ENCODE results near the gene COX7A2L.
"Not testable (repeated sequence)": the region's sequence is repeated elsewhere in the genome, so short reads cannot be mapped to it uniquely, and the experiment has no call there.

COX7A2L gene

GRCh38 chr2:42346856-42347255 is 14.2 kb downstream of the COX7A2L start:
- H3K9me3 ChIP-seq (ENCODE audit: control extremely low read depth in 1 of 5, control insufficient read depth in 4 of 5, insufficient read depth in 2 of 5, low read depth in 1 of 5, low read length in 4 of 5); H3K27ac ChIP-seq (ENCODE audit: insufficient read depth in 1 of 2, low read depth in 1 of 2, low read length in 2 of 2, poor library complexity in 1 of 2, severe bottlenecking in 2 of 2); H3K27me3 ChIP-seq (replicated peaks in 2 of 5; ENCODE audit: control insufficient read depth in 4 of 5, insufficient read depth in 5 of 5, low read length in 4 of 5); H3K4me3 ChIP-seq (ENCODE audit: control insufficient read depth in 1 of 7, extremely low read depth in 1 of 7, insufficient read depth in 4 of 7, low read depth in 2 of 7, low read length in 6 of 7); POLR2A ChIA-PET; H3K4me1 ChIP-seq (ENCODE audit: control extremely low read depth in 1 of 4, control insufficient read depth in 4 of 4, insufficient read depth in 4 of 4, low read length in 3 of 4); DNase-seq: not testable (repeated sequence)
- H3K36me3 ChIP-seq (ENCODE audit: control insufficient read depth in 4 of 4, insufficient read depth in 4 of 4, low read length in 3 of 4) = peaks cover 13 to 56% (median 35%) of the 10 kb centered on the region in 4 experiments
- WGBS (ENCODE audit: insufficient coverage) = 93% methylated on average over 3 of the region's 6 CpGs
- CTCF ChIA-PET = interaction anchor here (1.1 to 1.5 kb wide), 2 partner anchors 18 to 252 kb away, joined by 3 to 7 read pairs; no protein-coding TSS in a partner anchor

- no peaks in the 10 kb centered on the region for H3K4me1 ChIP-seq (ENCODE audit: control extremely low read depth in 1 of 4, control insufficient read depth in 4 of 4, insufficient read depth in 4 of 4, low read length in 3 of 4)
- no peak overlapping the region for H3K4me3 ChIP-seq (ENCODE audit: control insufficient read depth in 1 of 7, extremely low read depth in 1 of 7, insufficient read depth in 4 of 7, low read depth in 2 of 7, low read length in 6 of 7)
- H3K36me3 ChIP-seq (ENCODE audit: control insufficient read depth in 4 of 4, insufficient read depth in 4 of 4, low read length in 3 of 4) = peaks cover 7 to 52% (median 30%) of the 10 kb centered on the region in 4 experiments
- no peaks in the 10 kb centered on the region for H3K9me3 ChIP-seq (ENCODE audit: control extremely low read depth in 1 of 5, control insufficient read depth in 4 of 5, insufficient read depth in 2 of 5, low read depth in 1 of 5, low read length in 4 of 5)
- ChIA-PET CTCF (interaction anchor here (1.1 to 1.5 kb wide), 2 partner anchors 17 to 251 kb away, joined by 3 to 7 read pairs; no protein-coding TSS in a partner anchor), POLR2A (no interaction called here)
- DNase-seq = no peak
- 98% methylated on average over 4 of the region's 4 CpGs for WGBS (ENCODE audit: insufficient coverage)
- no peaks in the 10 kb centered on the region for H3K27me3 ChIP-seq (replicated peaks in 2 of 5; ENCODE audit: control insufficient read depth in 4 of 5, insufficient read depth in 5 of 5, low read length in 4 of 5)
- H3K27ac ChIP-seq (ENCODE audit: insufficient read depth in 1 of 2, low read depth in 1 of 2, low read length in 2 of 2, poor library complexity in 1 of 2, severe bottlenecking in 2 of 2) = no peak overlapping the region
These were observed 15.0 kb downstream of the COX7A2L start for GRCh38 chr2:42345986-42346385.

GRCh38 chr2:42342795-42343241 is 18.2 kb downstream of the COX7A2L start:
- WGBS (ENCODE audit: insufficient coverage) = 95% methylated on average over 10 of the region's 11 CpGs
- peaks cover 0 to 2% (median 0%) of the 10 kb centered on the region in 5 experiments for H3K9me3 ChIP-seq (ENCODE audit: control extremely low read depth in 1 of 5, control insufficient read depth in 4 of 5, insufficient read depth in 2 of 5, low read depth in 1 of 5, low read length in 4 of 5)
- peaks cover 3 to 50% (median 27%) of the 10 kb centered on the region in 4 experiments for H3K36me3 ChIP-seq (ENCODE audit: control insufficient read depth in 4 of 4, insufficient read depth in 4 of 4, low read length in 3 of 4)
- CTCF ChIA-PET = interaction anchor here (0.6 to 1.7 kb wide), 5 partner anchors 9 to 256 kb away, joined by 3 to 6 read pairs (median 3); no protein-coding TSS in a partner anchor
- no peaks in the 10 kb centered on the region for H3K4me1 ChIP-seq (ENCODE audit: control extremely low read depth in 1 of 4, control insufficient read depth in 4 of 4, insufficient read depth in 4 of 4, low read length in 3 of 4)
- H3K27me3 ChIP-seq (replicated peaks in 2 of 5; ENCODE audit: control insufficient read depth in 4 of 5, insufficient read depth in 5 of 5, low read length in 4 of 5) = no peaks in the 10 kb centered on the region
- H3K4me3 ChIP-seq (ENCODE audit: control insufficient read depth in 1 of 7, extremely low read depth in 1 of 7, insufficient read depth in 4 of 7, low read depth in 2 of 7, low read length in 6 of 7) = no peak overlapping the region
- no peak for DNase-seq
- POLR2A ChIA-PET = interaction anchor here (0.7 kb wide), 1 partner anchor 1512 kb away, joined by 3 read pairs; no protein-coding TSS in a partner anchor
- no peak overlapping the region for H3K27ac ChIP-seq (ENCODE audit: insufficient read depth in 1 of 2, low read depth in 1 of 2, low read length in 2 of 2, poor library complexity in 1 of 2, severe bottlenecking in 2 of 2)

GRCh38 chr2:42342061-42342794 is 18.8 kb downstream of the COX7A2L start:
- DNase-seq = no peak
- 89% methylated on average over 6 of the region's 8 CpGs for WGBS (ENCODE audit: insufficient coverage)
- Histone ChIP-seq H3K27ac (ENCODE audit: insufficient read depth in 1 of 2, low read depth in 1 of 2, low read length in 2 of 2, poor library complexity in 1 of 2, severe bottlenecking in 2 of 2) (no peak overlapping the region), H3K9me3 (ENCODE audit: control extremely low read depth in 1 of 5, control insufficient read depth in 4 of 5, insufficient read depth in 2 of 5, low read depth in 1 of 5, low read length in 4 of 5) (peaks cover 0 to 2% (median 0%) of the 10 kb centered on the region in 5 experiments), H3K27me3 (replicated peaks in 2 of 5; ENCODE audit: control insufficient read depth in 4 of 5, insufficient read depth in 5 of 5, low read length in 4 of 5) (no peaks in the 10 kb centered on the region), H3K4me3 (ENCODE audit: control insufficient read depth in 1 of 7, extremely low read depth in 1 of 7, insufficient read depth in 4 of 7, low read depth in 2 of 7, low read length in 6 of 7) (no peak overlapping the region), H3K36me3 (ENCODE audit: control insufficient read depth in 4 of 4, insufficient read depth in 4 of 4, low read length in 3 of 4) (peaks cover 3 to 54% (median 27%) of the 10 kb centered on the region in 4 experiments), H3K4me1 (ENCODE audit: control extremely low read depth in 1 of 4, control insufficient read depth in 4 of 4, insufficient read depth in 4 of 4, low read length in 3 of 4) (no peaks in the 10 kb centered on the region)
- CTCF ChIA-PET = interaction anchor here (1.2 to 1.7 kb wide), 3 partner anchors 9 to 245 kb away, joined by 3 to 6 read pairs (median 5); no protein-coding TSS in a partner anchor
- POLR2A ChIA-PET = interaction anchor here (0.7 kb wide), 1 partner anchor 1512 kb away, joined by 3 read pairs; no protein-coding TSS in a partner anchor

- ChIA-PET CTCF (interaction anchor here (1.0 to 1.1 kb wide), 2 partner anchors 15 to 16 kb away, joined by 3 read pairs; no protein-coding TSS in a partner anchor), POLR2A (no interaction called here)
- 81% methylated on average over 8 of the region's 10 CpGs for WGBS (ENCODE audit: insufficient coverage)
- DNase-seq = peak in 1 of 3 donors; percentile 13
- Histone ChIP-seq H3K4me1 (ENCODE audit: control extremely low read depth in 1 of 4, control insufficient read depth in 4 of 4, insufficient read depth in 4 of 4, low read length in 3 of 4) (no peaks in the 10 kb centered on the region), H3K27me3 (replicated peaks in 2 of 5; ENCODE audit: control insufficient read depth in 4 of 5, insufficient read depth in 5 of 5, low read length in 4 of 5) (no peaks in the 10 kb centered on the region), H3K27ac (ENCODE audit: insufficient read depth in 1 of 2, low read depth in 1 of 2, low read length in 2 of 2, poor library complexity in 1 of 2, severe bottlenecking in 2 of 2) (no peak overlapping the region), H3K4me3 (ENCODE audit: control insufficient read depth in 1 of 7, extremely low read depth in 1 of 7, insufficient read depth in 4 of 7, low read depth in 2 of 7, low read length in 6 of 7) (no peak overlapping the region), H3K36me3 (ENCODE audit: control insufficient read depth in 4 of 4, insufficient read depth in 4 of 4, low read length in 3 of 4) (peaks cover 3 to 51% (median 25%) of the 10 kb centered on the region in 4 experiments), H3K9me3 (ENCODE audit: control extremely low read depth in 1 of 5, control insufficient read depth in 4 of 5, insufficient read depth in 2 of 5, low read depth in 1 of 5, low read length in 4 of 5) (peaks cover 0 to 2% (median 0%) of the 10 kb centered on the region in 5 experiments)
These were observed 19.9 kb downstream of the COX7A2L start for GRCh38 chr2:42340938-42341636.

- H3K4me1 ChIP-seq (ENCODE audit: control extremely low read depth in 1 of 4, control insufficient read depth in 4 of 4, insufficient read depth in 4 of 4, low read length in 3 of 4) = no peaks in the 10 kb centered on the region
- no peaks in the 10 kb centered on the region for H3K27me3 ChIP-seq (replicated peaks in 2 of 5; ENCODE audit: control insufficient read depth in 4 of 5, insufficient read depth in 5 of 5, low read length in 4 of 5)
- WGBS (ENCODE audit: insufficient coverage) = 95% methylated on average over 18 of the region's 23 CpGs
- DNase-seq = no peak
- H3K9me3 ChIP-seq (ENCODE audit: control extremely low read depth in 1 of 5, control insufficient read depth in 4 of 5, insufficient read depth in 2 of 5, low read depth in 1 of 5, low read length in 4 of 5) = peaks cover 0 to 2% (median 0%) of the 10 kb centered on the region in 5 experiments
- no peak overlapping the region for H3K27ac ChIP-seq (ENCODE audit: insufficient read depth in 1 of 2, low read depth in 1 of 2, low read length in 2 of 2, poor library complexity in 1 of 2, severe bottlenecking in 2 of 2)
- no peak overlapping the region for H3K4me3 ChIP-seq (ENCODE audit: control insufficient read depth in 1 of 7, extremely low read depth in 1 of 7, insufficient read depth in 4 of 7, low read depth in 2 of 7, low read length in 6 of 7)
- ChIA-PET POLR2A (no interaction called here), CTCF (interaction anchor here (1.0 to 1.1 kb wide), 2 partner anchors 16 kb away, joined by 3 read pairs; no protein-coding TSS in a partner anchor)
- H3K36me3 ChIP-seq (ENCODE audit: control insufficient read depth in 4 of 4, insufficient read depth in 4 of 4, low read length in 3 of 4) = peaks cover 0 to 50% (median 23%) of the 10 kb centered on the region in 4 experiments
These were observed 20.7 kb downstream of the COX7A2L start for GRCh38 chr2:42340045-42340937.
